ENCODE data around the gene SIM2.
A peak's percentile ranks its signal among the peaks of the same experiment; 100 is the strongest.

Gene SIM2

GRCh38 chr21:36692835-36693488, 6.0 kb upstream of the SIM2 start:
- H3K4me3 Mint-ChIP-seq, result no peak overlapping the region
- H3K4me1 Mint-ChIP-seq, result peaks cover 2 to 32% of the 10 kb centered on the region in 2 donors
- ATAC-seq (replicated peaks) (no peak), DNase-seq (no peak)
- H3K9me3 Mint-ChIP-seq, result no peaks in the 10 kb centered on the region
- peak overlapping the region; percentile 84 for H3K27ac Mint-ChIP-seq
- H3K27me3 Mint-ChIP-seq, result peaks cover 72 to 82% of the 10 kb centered on the region in 2 donors
- no peaks in the 10 kb centered on the region for H3K36me3 Mint-ChIP-seq

GRCh38 chr21:36693489-36694030, 5.4 kb upstream of the SIM2 start:
- H3K9me3 Mint-ChIP-seq, result no peaks in the 10 kb centered on the region
- DNase-seq (no peak), ATAC-seq (replicated peaks) (no peak)
- H3K27me3 Mint-ChIP-seq, result peaks cover 71 to 88% of the 10 kb centered on the region in 2 donors
- no peaks in the 10 kb centered on the region for H3K36me3 Mint-ChIP-seq
- peak overlapping the region in 1 of 2 donors; percentile 41 for H3K4me3 Mint-ChIP-seq
- H3K4me1 Mint-ChIP-seq, result peaks cover 2 to 36% of the 10 kb centered on the region in 2 donors
- H3K27ac Mint-ChIP-seq, result peak overlapping the region; percentile 84

DNA sequence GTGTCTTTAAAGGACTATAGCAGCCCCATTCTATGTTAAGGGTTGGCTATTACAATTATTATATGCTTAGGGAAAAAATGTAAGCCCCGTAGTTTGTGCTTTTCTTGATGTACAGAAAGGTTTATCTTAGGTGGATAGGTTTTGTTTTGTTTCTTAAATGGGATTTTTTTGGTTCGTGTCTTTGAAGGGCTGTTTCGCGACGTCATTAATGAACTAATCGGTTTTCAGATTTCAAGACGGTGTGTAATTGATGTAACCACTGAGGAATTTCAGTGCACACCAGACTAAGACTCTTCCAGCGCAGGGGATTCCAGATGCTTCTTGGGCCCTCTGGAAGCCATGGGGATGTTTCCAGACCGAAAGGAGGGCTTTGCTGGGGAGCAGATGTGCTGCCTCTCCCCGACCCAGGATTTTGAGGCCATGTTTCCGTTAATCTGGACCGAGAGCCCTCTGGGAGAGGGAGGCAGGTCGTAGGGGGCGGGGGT, 4.8 kb upstream of the SIM2 start:
- ATAC-seq (replicated peaks) (no peak), DNase-seq (no peak)
- Mint-ChIP-seq H3K27ac (peak overlapping the region; percentile 84), H3K36me3 (no peaks in the 10 kb centered on the region), H3K27me3 (peaks cover 70 to 87% of the 10 kb centered on the region in 2 donors), H3K4me1 (peaks cover 2 to 36% of the 10 kb centered on the region in 2 donors), H3K9me3 (no peaks in the 10 kb centered on the region), H3K4me3 (peak overlapping the region in 1 of 2 donors; percentile 41)

DNA sequence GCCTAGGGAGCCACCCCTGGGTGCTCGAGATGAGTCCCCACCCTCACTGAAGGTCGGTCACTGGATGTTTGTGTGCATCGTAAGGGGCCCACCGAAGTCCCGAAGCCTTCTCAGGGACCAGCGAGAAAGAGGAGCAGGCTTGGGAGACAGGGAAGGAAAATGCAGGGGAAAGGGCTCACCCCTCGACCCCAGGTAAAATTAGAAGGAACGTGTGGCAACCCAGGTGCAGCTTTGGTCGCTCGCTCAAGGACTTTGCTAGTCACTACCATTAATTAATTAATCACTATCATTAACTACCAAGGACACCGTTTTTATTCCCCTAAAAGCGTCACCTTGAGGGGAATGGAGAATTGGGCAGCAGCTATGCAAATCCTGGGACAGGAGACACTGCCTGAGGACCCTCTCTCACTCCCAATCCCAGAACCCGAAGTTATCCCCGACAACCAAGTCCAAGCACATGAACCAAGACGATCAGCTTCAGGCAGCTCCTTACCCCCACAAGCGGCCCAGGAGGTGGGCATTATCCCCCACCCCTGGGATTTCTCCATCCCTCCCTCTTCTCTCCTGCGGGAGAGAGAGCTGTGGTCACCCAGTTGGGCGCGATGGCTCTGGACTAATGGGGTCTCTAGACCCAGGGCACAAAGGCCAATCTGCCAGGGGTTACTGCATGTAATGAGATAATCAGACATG, 4.2 kb upstream of the SIM2 start:
- peaks cover 2 to 37% of the 10 kb centered on the region in 2 donors for H3K4me1 Mint-ChIP-seq
- peak overlapping the region in 1 of 2 donors; percentile 32 for H3K4me3 Mint-ChIP-seq
- H3K36me3 Mint-ChIP-seq, result no peaks in the 10 kb centered on the region
- DNase-seq, result no peak
- no peaks in the 10 kb centered on the region for H3K9me3 Mint-ChIP-seq
- H3K27ac Mint-ChIP-seq, result peak overlapping the region; percentile 73
- ATAC-seq (replicated peaks), result no peak
- peaks cover 64 to 82% of the 10 kb centered on the region in 2 donors for H3K27me3 Mint-ChIP-seq

DNA sequence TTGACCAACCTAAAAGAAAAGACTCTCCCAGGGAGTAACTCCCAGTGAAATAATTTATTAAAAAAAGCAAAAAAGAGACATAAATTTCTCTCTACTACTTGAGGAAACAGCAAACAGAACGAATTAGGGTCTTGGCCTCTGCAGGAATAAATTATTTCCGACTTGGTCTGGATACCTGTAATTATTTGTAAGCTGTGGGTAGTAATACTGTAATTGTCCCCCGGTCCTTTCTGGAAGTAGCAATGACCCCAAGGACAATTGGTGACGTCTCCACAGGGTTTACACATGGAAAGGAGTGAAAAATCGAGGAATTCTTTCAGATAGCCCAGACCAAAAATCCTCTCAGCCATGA, 3.7 kb upstream of the SIM2 start:
- no peak for ATAC-seq (replicated peaks)
- H3K27me3 Mint-ChIP-seq, result peaks cover 63 to 82% of the 10 kb centered on the region in 2 donors
- H3K4me3 Mint-ChIP-seq, result no peak overlapping the region
- no peaks in the 10 kb centered on the region for H3K9me3 Mint-ChIP-seq
- H3K4me1 Mint-ChIP-seq, result peaks cover 4 to 42% of the 10 kb centered on the region in 2 donors
- H3K27ac Mint-ChIP-seq, result peak overlapping the region; percentile 73
- H3K36me3 Mint-ChIP-seq, result peaks cover 0 to 2% of the 10 kb centered on the region in 2 donors
- no peak for DNase-seq

GRCh38 chr21:36695671-36696389, 3.1 kb upstream of the SIM2 start:
- Mint-ChIP-seq H3K4me1 (peaks cover 9 to 48% of the 10 kb centered on the region in 2 donors), H3K9me3 (no peaks in the 10 kb centered on the region), H3K4me3 (peak overlapping the region; percentile 19), H3K36me3 (peaks cover 0 to 6% of the 10 kb centered on the region in 2 donors), H3K27me3 (peaks cover 62 to 82% of the 10 kb centered on the region in 2 donors), H3K27ac (peak overlapping the region; percentile 89)
- ATAC-seq (replicated peaks) (no peak), DNase-seq (no peak)

GRCh38 chr21:36696390-36697059, 2.4 kb upstream of the SIM2 start:
- peaks cover 0 to 6% of the 10 kb centered on the region in 2 donors for H3K36me3 Mint-ChIP-seq
- DNase-seq (no peak), ATAC-seq (replicated peaks) (no peak)
- H3K27ac Mint-ChIP-seq, result peak overlapping the region; percentile 89
- peaks cover 62 to 87% of the 10 kb centered on the region in 2 donors for H3K27me3 Mint-ChIP-seq
- no peaks in the 10 kb centered on the region for H3K9me3 Mint-ChIP-seq
- H3K4me3 Mint-ChIP-seq, result peak overlapping the region; percentile 19
- H3K4me1 Mint-ChIP-seq, result peaks cover 11 to 52% of the 10 kb centered on the region in 2 donors

DNA sequence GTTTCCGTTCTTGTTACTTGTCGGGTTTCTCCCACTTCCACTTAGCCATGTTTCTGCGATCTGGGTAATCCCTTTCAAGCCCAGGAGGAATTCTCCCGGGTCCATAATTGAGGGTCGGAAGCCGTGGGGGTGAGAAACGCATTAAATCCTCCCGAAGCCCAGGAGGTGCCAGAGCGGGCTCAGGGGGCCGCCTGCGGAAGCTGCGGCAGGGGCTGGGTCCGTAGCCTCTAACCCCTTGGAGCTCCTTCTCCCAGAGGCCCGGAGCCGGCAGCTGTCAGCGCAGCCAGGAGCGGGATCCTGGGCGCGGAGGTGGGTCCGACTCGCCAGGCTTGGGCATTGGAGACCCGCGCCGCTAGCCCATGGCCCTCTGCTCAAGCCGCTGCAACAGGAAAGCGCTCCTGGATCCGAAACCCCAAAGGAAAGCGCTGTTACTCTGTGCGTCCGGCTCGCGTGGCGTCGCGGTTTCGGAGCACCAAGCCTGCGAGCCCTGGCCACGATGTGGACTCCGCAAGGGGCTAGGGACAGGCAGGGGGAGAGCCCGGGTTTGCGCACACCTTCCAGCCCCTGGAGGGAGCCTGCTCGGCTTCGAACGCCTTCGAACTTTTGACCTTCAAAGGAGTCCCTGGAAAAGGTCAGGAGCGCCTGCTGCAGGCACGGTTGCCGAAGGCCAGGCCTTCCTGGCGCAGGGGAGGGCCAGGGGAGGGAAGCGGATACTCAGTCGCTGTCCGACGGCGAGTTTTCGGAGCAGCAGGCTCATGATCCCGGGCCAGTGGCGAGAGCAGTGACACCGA, 1.7 kb upstream of the SIM2 start:
- ATAC-seq (replicated peaks), result no peak
- Mint-ChIP-seq H3K4me1 (peaks cover 13 to 54% of the 10 kb centered on the region in 2 donors), H3K9me3 (no peaks in the 10 kb centered on the region), H3K27ac (peak overlapping the region; percentile 89), H3K27me3 (peaks cover 64 to 87% of the 10 kb centered on the region in 2 donors), H3K4me3 (peak overlapping the region; percentile 4 to 19), H3K36me3 (peaks cover 0 to 6% of the 10 kb centered on the region in 2 donors)
- no peak for DNase-seq

GRCh38 chr21:36697851-36698384, 997 bp upstream of the SIM2 start:
- H3K9me3 Mint-ChIP-seq, result no peaks in the 10 kb centered on the region
- peaks cover 64 to 89% of the 10 kb centered on the region in 2 donors for H3K27me3 Mint-ChIP-seq
- ATAC-seq (replicated peaks) (no peak), DNase-seq (no peak)
- H3K27ac Mint-ChIP-seq, result peak overlapping the region; percentile 31
- peak overlapping the region; percentile 16 to 52 for H3K4me3 Mint-ChIP-seq
- H3K36me3 Mint-ChIP-seq, result peaks cover 0 to 6% of the 10 kb centered on the region in 2 donors
- H3K4me1 Mint-ChIP-seq, result peaks cover 13 to 51% of the 10 kb centered on the region in 2 donors

DNA sequence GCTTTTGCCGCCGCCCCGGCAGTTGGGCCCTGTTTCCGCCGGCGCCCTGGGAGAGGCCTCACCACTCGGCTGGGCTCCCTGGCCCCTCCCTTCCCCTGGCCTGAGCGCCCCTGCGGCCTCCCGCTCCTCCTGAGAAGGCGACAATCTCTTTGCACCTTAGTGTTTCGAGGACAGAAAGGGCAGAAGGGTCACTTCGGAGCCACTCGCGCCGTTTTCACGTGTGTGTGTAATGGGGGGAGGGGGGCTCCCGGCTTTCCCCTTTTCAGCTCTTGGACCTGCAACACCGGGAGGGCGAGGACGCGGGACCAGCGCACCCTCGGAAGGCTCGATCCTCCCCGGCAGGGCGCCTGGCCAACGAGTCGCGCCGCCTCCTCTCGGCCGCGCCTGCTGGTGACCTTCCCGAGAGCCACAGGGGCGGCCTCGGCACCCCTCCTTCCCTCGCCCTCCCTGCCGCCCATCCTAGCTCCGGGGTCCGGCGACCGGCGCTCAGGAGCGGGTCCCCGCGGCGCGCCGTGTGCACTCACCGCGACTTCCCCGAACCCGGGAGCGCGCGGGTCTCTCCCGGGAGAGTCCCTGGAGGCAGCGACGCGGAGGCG, 432 bp upstream of the SIM2 start:
- no peak for DNase-seq
- peak overlapping the region; percentile 16 to 52 for H3K4me3 Mint-ChIP-seq

DNA sequence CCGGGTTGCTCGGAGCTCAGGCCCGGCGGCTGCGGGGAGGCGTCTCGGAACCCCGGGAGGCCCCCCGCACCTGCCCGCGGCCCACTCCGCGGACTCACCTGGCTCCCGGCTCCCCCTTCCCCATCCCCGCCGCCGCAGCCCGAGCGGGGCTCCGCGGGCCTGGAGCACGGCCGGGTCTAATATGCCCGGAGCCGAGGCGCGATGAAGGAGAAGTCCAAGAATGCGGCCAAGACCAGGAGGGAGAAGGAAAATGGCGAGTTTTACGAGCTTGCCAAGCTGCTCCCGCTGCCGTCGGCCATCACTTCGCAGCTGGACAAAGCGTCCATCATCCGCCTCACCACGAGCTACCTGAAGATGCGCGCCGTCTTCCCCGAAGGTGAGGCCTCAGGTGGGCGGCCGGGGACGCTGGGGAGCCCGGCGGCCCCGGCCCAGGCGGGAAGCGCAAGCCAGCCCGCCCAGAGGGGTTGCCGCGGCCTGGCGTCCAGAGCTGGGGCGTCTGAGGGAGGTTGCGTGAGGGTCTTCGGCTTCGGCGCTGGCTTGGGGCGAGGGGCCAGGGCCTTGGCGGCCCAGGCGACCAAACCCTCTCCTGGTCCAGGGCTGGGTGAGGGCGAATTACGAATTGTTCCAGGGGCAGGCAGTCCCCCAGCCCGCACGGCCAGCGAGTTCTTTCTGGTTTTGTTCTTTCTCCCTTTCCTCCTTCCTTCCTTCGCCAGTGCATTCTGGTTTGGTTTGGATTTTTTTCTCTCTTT, 805 bp downstream of the SIM2 start:
- Mint-ChIP-seq H3K27ac (peak overlapping the region; percentile 90), H3K4me1 (peaks cover 16 to 49% of the 10 kb centered on the region in 2 donors), H3K4me3 (peak overlapping the region; percentile 67 to 81), H3K27me3 (peaks cover 65 to 86% of the 10 kb centered on the region in 2 donors), H3K36me3 (peaks cover 0 to 6% of the 10 kb centered on the region in 2 donors), H3K9me3 (no peaks in the 10 kb centered on the region)
- DNase-seq (no peak), ATAC-seq (replicated peaks) (no peak)

More for the DNA sequence above, 432 bp upstream of the SIM2 start:
- no peak for ATAC-seq (replicated peaks)
- peaks cover 68 to 89% of the 10 kb centered on the region in 2 donors for H3K27me3 Mint-ChIP-seq
- peaks cover 13 to 51% of the 10 kb centered on the region in 2 donors for H3K4me1 Mint-ChIP-seq
- peaks cover 0 to 6% of the 10 kb centered on the region in 2 donors for H3K36me3 Mint-ChIP-seq
- H3K27ac Mint-ChIP-seq, result peak overlapping the region; percentile 31
- H3K9me3 Mint-ChIP-seq, result no peaks in the 10 kb centered on the region

Measured in stimulated activated naive B cell treated with anti-CD40 and anti-IgM and Interleukin-4, amounts not matched to agents 10 μg/mL and 1 μg/mL and 100 μg/mL, for 72 hours (primary cell).